ENCODE data around the gene TGDS.

Gene TGDS

GRCh38 chr13:94601446-94602431 is 5.8 kb upstream of the TGDS start, which contains the start of gene GPR180:
Gene GPR180 (plus strand): TSS chr13:94601857. CDS start chr13:94601928, 71 bp downstream.
- peak; percentile 99 for DNase-seq (ENCODE audit: low read depth, low spot score)

DNA sequence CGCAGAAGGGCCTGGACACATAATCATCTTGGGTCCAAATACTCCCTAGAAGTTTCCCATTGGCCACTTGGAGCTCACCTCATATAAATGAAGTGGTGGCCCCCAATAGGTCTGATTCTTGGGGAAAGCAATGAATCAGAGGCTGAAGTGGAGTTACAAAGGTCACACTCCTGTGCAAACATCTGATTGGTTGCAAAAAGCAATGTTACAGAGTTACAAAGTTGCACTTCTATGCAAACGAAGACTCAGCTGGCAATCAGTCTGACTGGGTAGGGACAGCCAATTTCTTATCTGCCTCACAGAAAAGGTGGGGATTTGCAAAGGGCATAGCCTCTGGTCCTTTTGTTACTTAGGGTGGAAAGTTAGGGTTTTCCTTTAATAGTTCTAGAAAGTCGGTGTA is 3.9 kb upstream of the TGDS start:
- no peak for DNase-seq (ENCODE audit: low read depth, low spot score)

- no peak for DNase-seq (ENCODE audit: low read depth, low spot score)
Observed at GRCh38 chr13:94598281-94598680, 2.3 kb upstream of the TGDS start.

DNA sequence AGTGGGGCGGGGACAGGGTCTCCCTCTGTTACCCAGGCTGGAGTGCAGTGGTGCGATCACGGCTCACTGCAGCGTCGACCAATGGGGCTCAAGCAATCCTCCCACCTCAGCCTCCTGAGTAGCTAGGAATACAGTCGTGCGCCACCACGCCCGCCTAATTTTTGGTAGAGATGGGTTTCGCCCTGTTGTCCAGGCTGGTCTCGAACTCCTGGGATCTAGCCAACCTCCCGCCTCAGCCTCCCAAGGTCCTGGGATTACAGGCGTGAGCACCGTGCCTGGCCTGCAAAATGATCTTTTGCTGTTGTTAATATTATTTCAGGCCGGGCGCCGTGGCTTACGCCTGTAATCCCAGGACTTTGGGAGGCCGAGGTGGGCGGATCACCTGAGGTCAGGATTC is 621 bp upstream of the TGDS start:
- no peak for DNase-seq (ENCODE audit: low read depth, low spot score)

DNA sequence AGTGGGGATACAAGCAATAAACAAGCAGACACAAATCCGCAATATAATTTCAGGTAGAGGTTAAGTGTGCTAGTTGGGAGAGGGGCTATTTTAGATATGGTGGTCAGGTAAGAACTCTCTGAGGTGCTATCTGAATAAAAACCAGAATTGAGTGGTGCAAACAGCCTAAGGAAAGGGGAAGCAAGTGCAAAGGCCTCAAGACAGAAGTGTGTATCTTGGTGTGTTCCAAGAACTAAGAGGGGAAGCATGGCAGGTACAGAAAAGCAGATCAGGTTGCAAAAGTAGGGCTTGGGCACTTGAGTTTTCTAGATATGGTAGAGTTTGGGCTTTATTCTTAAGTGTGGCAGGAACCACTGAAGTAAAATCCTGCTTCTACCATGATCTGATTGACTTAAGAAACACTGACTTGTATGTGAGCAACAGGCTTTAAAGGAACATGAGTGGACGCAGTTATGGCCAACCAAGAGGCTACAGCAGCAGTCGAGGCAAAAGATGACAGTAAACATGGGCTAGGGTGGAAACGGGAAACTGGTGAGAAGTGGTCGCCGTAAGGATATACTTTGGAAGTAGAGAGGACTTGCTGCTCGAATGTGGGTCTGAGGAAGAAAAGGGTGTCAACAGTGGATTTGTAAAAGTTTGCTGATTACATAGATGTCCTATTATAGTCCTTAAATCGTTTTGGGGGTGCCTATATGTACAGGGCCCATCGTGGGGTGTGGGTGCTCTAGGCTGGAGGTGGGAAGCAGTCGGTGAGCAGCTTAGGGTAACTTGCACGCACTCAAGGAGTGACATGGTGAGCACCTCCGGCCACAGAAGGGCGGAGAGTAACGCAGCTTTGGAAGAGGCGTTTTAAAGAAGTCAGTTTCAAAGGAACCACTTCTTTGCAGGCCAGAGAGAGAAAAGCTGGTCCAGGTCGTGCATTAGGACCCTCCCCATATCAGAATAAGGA is 677 bp downstream of the TGDS start:
- DNase-seq (ENCODE audit: low read depth, low spot score) = no peak

DNA sequence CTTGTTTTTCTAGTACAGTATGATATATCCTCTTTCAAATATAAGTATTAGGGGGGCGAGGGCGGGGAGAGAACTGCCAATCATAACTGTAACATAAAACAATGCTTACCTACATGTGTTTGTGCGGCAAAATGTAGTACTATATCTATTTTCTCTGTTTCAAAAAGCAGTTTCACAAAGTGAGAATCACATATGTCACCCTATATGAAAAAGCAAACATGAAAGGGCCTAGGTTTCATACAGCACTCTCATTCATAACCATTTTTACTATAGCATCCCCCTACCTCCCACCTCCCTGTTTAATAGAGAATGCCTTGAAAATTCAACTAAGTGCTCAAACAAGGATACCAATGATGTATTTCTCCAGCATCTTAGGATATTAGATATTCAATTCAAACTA is 5.2 kb downstream of the TGDS start:
- no peak for DNase-seq (ENCODE audit: low read depth, low spot score)

DNA sequence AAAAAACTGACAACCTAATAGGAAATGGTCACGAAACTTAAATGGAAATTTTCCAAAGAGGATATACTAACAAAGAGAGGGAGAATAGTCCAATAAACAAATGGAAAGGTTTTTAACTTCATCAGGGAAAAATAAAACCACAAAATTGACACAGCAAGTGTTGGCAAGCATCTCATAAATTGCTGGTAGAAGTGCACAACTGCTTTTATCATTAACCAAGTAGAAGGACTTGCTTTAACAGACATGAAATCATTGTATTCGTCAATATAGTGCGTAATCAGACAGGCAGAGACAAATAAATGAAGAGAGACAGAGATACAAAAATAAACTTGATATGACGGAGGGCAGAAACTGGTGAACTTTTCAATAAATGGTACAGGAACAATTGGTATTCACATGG is 7.4 kb downstream of the TGDS start:
- no peak for DNase-seq (ENCODE audit: low read depth, low spot score)

DNA sequence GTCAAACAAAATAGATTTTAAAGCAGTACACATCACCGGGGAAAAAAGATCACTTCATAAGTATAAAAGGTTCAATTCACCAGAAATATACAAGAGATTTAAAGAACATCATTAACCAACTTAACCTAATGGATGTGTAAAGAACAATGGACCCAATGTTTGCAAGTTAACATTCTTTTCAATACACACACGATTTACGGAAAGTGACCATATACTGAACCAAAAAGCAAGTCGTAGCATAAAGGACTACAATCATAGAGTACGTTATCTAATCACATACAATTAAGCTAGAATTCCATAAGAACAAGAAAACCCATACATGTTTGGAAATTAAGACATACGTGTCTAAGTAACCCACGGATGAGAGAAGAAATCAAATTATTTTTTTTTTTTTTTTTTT is 9.6 kb downstream of the TGDS start:
- no peak for DNase-seq (ENCODE audit: low read depth, low spot score)

DNA sequence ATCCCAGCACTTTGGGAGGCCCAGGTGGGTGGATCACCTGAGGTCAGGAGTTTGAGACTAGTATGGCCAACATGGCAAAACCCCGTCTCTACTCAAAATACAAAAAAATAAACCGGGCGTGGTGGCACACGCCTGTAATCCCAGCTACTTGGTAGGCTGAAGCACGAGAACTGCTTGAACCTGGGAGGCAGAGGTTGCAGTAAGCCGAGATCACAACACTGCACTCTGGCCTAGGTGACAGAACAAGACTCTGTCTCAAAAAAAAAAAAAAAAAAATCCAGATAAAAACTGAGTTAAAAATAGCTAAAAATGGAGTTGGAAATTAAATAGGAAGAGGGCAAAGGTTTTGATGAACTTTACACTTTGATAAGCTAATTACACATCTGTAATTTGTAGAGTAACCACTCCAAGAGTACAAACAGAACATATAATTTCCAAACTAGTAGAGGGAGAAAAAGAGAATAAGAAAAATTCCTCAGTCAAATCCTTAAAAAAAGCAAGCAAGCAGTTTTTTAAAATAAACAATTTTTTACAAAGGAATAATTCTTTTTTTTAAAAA is 10.3 kb downstream of the TGDS start:
- DNase-seq (ENCODE audit: low read depth, low spot score) = no peak

DNA sequence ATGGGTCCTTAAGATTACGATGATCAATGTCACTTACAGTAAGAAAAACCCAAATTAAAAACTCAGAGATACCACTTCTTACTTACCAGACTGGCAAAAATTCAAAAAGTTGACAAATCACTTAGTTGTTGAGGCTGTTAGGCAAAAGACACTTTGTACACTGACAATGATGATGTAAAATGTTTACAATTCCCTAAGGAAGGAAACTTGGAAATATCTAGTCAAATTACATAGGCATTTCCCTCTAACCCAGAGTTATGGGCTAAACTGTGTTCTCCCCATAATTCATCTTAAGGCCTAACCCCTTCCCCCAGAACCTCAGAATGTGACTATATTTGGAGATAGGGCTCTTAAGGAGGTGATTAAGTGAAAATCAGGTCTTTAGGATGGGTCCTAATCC is 12.0 kb downstream of the TGDS start:
- no peak for DNase-seq (ENCODE audit: low read depth, low spot score)

DNA sequence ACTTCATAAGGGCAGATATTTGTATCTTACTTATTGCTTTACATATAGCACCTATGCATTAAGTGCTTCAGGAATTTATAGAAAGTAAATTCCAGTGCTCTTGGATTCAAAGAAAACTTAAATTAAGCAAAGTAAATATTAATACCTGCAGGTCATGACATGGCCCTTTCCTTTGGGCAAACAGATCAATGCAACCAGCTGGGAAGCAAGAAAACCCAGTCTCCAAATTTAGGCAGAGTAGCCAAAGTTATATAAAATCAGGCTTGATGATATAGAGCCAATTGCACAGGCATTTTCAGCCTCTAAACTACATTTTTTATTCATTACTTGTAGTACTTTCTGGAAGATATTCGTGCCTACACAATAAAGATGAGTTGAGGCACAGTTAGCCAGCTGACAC is 16.9 kb downstream of the TGDS start:
- no peak for DNase-seq (ENCODE audit: low read depth, low spot score)

DNA sequence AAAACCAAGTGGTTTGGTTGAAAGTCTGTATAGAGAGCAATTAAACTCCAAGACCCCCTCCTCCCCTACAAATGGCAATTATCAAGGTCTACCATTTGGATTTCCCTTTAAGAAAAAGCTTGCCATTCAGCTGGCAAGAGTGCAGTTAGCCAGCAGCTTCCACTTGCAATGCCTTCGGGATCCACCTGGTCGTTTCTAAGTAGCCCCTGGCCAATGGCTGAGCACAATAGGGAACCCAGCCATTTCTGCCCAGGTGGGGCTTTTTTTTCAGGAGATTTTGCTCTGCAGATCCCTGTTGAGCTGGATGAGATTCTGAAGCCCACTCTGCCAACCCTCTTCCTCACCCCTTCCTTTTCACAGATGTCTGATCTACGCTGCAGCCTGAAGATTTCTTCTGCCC is 26.3 kb downstream of the TGDS start:
- no peak for DNase-seq (ENCODE audit: low read depth, low spot score)

DNA sequence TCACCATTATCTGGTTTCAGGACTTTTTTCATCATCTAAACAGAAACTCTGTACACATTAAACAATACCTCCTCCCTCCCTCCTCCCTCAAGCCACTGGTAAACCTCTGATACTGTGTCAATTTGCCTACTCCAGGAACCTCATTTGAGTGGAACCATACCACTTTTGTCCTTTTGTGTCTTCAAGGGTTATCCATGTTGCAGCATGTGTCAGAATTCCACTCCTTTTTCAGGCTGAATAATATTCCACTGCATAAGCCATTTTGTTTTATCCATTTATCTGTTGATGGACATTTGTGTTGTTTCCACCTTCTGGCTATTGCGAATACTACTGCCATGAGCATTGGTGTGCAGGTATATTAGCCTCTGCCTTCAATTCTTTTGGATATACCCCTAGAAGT is 27.5 kb downstream of the TGDS start:
- DNase-seq (ENCODE audit: low read depth, low spot score) = no peak

DNA sequence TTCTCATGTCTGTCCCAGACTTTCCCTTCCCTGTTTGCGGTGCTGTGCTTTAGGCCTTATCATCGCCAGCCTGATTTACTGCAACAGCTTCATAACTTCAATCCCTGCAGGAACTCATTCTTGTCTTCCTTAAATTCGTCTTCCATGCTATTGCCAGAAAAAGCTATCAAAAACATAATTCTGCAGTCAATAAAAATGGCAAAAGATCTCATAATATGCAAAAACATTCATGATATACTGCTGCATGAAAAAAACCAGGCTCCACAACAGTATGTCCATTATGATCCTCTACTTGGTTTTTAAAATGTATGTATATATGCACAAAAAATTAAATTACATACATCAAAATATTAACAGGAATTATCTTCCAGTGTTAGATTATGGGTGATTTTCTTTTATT is 28.4 kb downstream of the TGDS start:
- DNase-seq (ENCODE audit: low read depth, low spot score) = no peak

DNA sequence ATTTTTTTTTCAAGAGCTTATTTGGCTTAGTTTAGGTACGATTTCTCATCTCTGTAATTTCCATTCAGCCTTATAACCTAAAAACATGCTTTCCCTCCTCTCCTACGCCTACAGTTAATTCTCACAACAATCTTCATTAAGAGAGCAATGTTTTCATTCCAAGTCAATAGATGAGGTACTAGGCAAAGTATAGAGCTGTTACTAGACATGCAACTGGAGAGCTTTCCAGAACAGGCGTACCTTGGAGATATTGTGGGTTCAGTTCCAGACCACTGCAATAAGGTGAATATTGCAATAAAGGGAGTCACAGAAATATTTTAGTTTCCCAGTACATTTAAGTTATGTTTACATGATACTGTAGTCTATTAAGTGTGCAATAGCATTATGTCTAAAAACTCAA is 34.8 kb downstream of the TGDS start:
- no peak for DNase-seq (ENCODE audit: low read depth, low spot score)

DNA sequence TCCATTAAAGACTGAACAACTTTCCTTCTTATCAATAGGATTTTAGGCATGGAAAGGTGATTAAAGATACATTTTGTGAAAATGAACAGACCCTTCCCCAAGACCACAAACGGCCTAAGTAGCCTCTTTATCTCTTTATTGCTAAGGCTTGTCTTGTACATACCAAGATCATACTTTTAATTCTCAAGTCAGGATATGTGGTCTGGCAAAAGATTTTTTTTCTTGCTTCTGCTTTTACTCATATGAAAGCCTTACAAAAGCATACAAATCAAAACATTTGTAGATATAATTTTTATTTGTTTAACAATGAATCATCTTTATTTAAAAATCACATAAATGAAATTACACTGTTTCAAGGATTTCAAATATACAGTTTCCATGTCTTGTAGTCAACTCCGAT is 35.8 kb downstream of the TGDS start:
- DNase-seq (ENCODE audit: low read depth, low spot score) = no peak

DNA sequence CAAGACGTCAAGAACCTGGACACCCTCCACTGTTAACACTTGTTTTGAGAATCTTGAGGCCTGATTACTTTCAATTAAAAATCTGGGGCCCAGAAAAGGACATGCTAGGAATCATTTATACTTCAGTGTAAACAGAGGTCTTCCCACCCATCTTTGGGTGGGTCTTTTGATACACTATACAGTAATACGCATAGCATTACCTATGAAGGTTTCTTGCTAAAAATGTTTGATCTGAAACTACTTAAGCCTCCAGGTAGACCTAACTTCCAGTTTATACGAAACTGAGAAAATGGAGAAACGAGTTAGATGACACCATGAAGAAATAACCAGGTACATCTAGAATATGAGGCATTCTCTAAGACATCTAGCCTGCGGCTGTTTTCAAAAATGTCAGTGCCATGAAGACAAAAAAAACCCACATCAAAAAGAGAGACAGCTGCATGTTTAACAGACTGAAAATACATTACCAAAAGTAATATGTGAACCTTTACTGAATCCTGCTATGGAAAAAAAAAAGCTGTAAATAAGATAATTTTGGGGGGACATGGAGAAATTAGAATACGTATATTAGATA is 36.6 kb downstream of the TGDS start:
- no peak for DNase-seq (ENCODE audit: low read depth, low spot score)

DNA sequence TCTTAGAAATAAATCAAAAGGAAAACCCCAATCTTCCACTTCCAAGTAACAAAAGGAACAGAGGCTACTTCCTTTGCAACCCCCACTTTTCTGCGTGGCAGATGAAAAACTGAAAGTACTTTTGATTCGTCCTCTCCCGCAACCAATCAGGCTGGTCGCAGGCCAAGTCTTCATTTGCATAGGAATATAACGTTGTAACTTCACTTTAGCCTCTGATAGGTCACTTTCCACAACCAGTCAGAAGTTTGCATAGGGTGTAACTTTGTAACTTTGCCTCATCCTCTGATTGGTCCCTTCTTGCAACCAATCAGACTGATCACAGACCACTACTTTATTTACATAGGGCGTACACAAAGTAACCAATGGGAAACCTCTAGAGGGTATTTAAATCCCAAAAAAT is 37.2 kb downstream of the TGDS start:
- no peak for DNase-seq (ENCODE audit: low read depth, low spot score)

GRCh38 chr13:94557684-94558235 is 38.2 kb downstream of the TGDS start:
- DNase-seq (ENCODE audit: low read depth, low spot score) = no peak

- no peak for DNase-seq (ENCODE audit: low read depth, low spot score)
Observed at GRCh38 chr13:94556621-94557020, 39.3 kb downstream of the TGDS start.

- DNase-seq (ENCODE audit: low read depth, low spot score) = no peak
Observed at GRCh38 chr13:94556041-94556440, 39.9 kb downstream of the TGDS start.

All from smooth muscle cell of the brain vasculature (primary cell).